Nephron (organoid): ENCODE measurements around the gene NUP210L.
"Not testable (repeated sequence)": the region's sequence is repeated elsewhere in the genome, so short reads cannot be mapped to it uniquely, and the experiment has no call there.

Experiments
- H3K27ac Mint-ChIP-seq, 3 experiments: 2 replicates each; pipeline ENCODE4 v1.8.0; 2020; ENCODE audit warnings: mixed read lengths in 3 of 3, mild to moderate bottlenecking in 2 of 3, moderate library complexity in 1 of 3
- H3K27me3 Mint-ChIP-seq: 2 replicates; pipeline ENCODE4 v1.8.0; 2021; ENCODE audit warnings: low read depth, mild to moderate bottlenecking, moderate library complexity, mixed read lengths
- H3K36me3 Mint-ChIP-seq: 2 replicates; pipeline ENCODE4 v1.8.0; 2020; ENCODE audit warnings: low read depth, mixed read lengths
- H3K4me1 Mint-ChIP-seq: 2 replicates; pipeline ENCODE4 v1.8.0; 2020; ENCODE audit warnings: mixed read lengths
- H3K4me3 Mint-ChIP-seq, 3 experiments: 2 replicates each; pipeline ENCODE4 v1.8.0; 2020; ENCODE audit warnings: mild to moderate bottlenecking in 3 of 3, mixed read lengths in 3 of 3, moderate library complexity in 2 of 3
- H3K9me3 Mint-ChIP-seq: 2 replicates; pipeline ENCODE4 v1.8.0; 2020; ENCODE audit warnings: mixed read lengths
- TF ChIP-seq, protein P1 (sequence below), 3 experiments: fragments of 200-600 bp; sonication (generic); IDR thresholded peaks; one replicate each; pipeline ENCODE4 v1.5.0; 2021; ENCODE audit warnings: antibody characterized with exemption in 3 of 3; ENCODE audit not compliant: unreplicated experiment in 3 of 3

Gene NUP210L

GRCh38 chr1:154075746-154076145 lies 79.1 kb downstream of the NUP210L start:
- peaks cover 11% of the 10 kb centered on the region for H3K9me3 Mint-ChIP-seq
- no peak overlapping the region for H3K4me3 Mint-ChIP-seq
- no peaks in the 10 kb centered on the region for H3K27me3 Mint-ChIP-seq
- TF ChIP-seq, protein P1, sequence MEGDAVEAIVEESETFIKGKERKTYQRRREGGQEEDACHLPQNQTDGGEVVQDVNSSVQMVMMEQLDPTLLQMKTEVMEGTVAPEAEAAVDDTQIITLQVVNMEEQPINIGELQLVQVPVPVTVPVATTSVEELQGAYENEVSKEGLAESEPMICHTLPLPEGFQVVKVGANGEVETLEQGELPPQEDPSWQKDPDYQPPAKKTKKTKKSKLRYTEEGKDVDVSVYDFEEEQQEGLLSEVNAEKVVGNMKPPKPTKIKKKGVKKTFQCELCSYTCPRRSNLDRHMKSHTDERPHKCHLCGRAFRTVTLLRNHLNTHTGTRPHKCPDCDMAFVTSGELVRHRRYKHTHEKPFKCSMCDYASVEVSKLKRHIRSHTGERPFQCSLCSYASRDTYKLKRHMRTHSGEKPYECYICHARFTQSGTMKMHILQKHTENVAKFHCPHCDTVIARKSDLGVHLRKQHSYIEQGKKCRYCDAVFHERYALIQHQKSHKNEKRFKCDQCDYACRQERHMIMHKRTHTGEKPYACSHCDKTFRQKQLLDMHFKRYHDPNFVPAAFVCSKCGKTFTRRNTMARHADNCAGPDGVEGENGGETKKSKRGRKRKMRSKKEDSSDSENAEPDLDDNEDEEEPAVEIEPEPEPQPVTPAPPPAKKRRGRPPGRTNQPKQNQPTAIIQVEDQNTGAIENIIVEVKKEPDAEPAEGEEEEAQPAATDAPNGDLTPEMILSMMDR (IDR thresholded peaks at IDR 0.05; ENCODE audit: unreplicated experiment in 3 of 3) = no peak
- H3K4me1 Mint-ChIP-seq = no peaks in the 10 kb centered on the region
- H3K36me3 Mint-ChIP-seq = no peaks in the 10 kb centered on the region
- H3K27ac Mint-ChIP-seq = no peak overlapping the region

DNA sequence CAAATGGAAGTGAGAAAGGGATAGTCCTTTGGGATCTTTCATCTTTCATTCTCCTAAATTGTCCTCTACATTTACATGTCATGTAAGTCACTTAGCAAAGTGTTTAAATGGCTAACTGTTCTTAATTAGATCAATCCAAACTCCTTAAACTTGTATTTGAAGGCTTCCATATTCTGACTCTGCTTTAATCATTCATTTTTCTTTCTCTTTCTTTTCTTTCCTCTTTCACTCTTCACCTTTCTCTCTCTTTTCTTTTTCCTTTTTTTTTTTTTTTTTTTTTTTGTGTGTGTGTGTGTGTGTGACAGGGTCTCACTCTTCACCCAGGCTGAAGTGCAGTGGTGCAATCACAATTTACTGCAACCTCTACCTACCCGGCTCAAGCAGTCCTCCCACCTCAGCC lies 92.6 kb downstream of the NUP210L start:
- no peak overlapping the region for H3K4me3 Mint-ChIP-seq
- TF ChIP-seq, protein P1 (IDR thresholded peaks at IDR 0.05; ENCODE audit: unreplicated experiment in 3 of 3) = no peak
- H3K4me1 Mint-ChIP-seq = no peaks in the 10 kb centered on the region
- no peaks in the 10 kb centered on the region for H3K36me3 Mint-ChIP-seq
- H3K9me3 Mint-ChIP-seq = peaks cover 3% of the 10 kb centered on the region
- H3K27ac Mint-ChIP-seq = no peak overlapping the region
- peaks cover 8% of the 10 kb centered on the region for H3K27me3 Mint-ChIP-seq

- not testable (repeated sequence) for H3K4me1 Mint-ChIP-seq, H3K4me3 Mint-ChIP-seq, H3K27ac Mint-ChIP-seq, H3K36me3 Mint-ChIP-seq, H3K27me3 Mint-ChIP-seq
- peaks cover 11% of the 10 kb centered on the region for H3K9me3 Mint-ChIP-seq
These were observed 107.4 kb downstream of the NUP210L start for GRCh38 chr1:154047436-154047835.

GRCh38 chr1:154033697-154034096 lies 121.2 kb downstream of the NUP210L start:
- H3K36me3 Mint-ChIP-seq, H3K27ac Mint-ChIP-seq, H3K4me3 Mint-ChIP-seq, H3K4me1 Mint-ChIP-seq, H3K27me3 Mint-ChIP-seq: not testable (repeated sequence)
- H3K9me3 Mint-ChIP-seq = peaks cover 10% of the 10 kb centered on the region

GRCh38 chr1:154019940-154020339 lies 134.9 kb downstream of the NUP210L start:
- TF ChIP-seq, protein P1 (IDR thresholded peaks at IDR 0.05; ENCODE audit: unreplicated experiment in 3 of 3) = no peak
- Mint-ChIP-seq H3K36me3 (no peaks in the 10 kb centered on the region), H3K9me3 (no peaks in the 10 kb centered on the region), H3K27ac (no peak overlapping the region), H3K4me3 (no peak overlapping the region), H3K4me1 (peaks cover 9% of the 10 kb centered on the region), H3K27me3 (peaks cover 4% of the 10 kb centered on the region)

DNA sequence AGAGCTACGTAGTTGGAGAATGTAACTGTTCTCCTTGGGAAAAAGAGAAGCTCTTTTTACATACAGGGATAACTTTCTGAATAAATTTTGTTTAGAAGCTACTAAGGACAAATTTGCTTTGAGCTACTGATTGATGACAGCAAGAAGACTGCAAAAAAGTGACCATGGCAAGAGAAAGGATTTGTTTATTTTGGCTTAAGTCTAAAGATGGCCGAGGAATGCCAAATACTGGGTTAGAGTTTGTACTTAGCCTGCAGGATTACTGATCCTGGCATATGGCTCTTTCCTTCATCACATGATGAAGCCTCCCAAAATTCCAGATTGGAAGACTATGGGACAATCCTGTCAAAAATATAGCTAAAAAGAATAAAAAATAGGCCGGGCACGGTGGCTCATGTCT lies 135.6 kb downstream of the NUP210L start:
- H3K9me3 Mint-ChIP-seq = no peaks in the 10 kb centered on the region
- H3K27me3 Mint-ChIP-seq = no peaks in the 10 kb centered on the region
- TF ChIP-seq, protein P1 (IDR thresholded peaks at IDR 0.05; ENCODE audit: unreplicated experiment in 3 of 3) = no peak
- peaks cover 9% of the 10 kb centered on the region for H3K4me1 Mint-ChIP-seq
- H3K4me3 Mint-ChIP-seq = no peak overlapping the region
- H3K27ac Mint-ChIP-seq = peak overlapping the region in 1 of 3 experiments; percentile 32
- H3K36me3 Mint-ChIP-seq = no peaks in the 10 kb centered on the region

GRCh38 chr1:154014154-154014907 lies 140.5 kb downstream of the NUP210L start:
- TF ChIP-seq, protein P1 (IDR thresholded peaks at IDR 0.05; ENCODE audit: unreplicated experiment in 3 of 3) = no peak
- Mint-ChIP-seq H3K36me3 (no peaks in the 10 kb centered on the region), H3K9me3 (no peaks in the 10 kb centered on the region), H3K4me1 (peaks cover 9% of the 10 kb centered on the region), H3K4me3 (no peak overlapping the region), H3K27ac (no peak overlapping the region), H3K27me3 (no peaks in the 10 kb centered on the region)

- not testable (repeated sequence) for H3K4me1 Mint-ChIP-seq, H3K4me3 Mint-ChIP-seq, H3K36me3 Mint-ChIP-seq, H3K9me3 Mint-ChIP-seq, H3K27ac Mint-ChIP-seq, H3K27me3 Mint-ChIP-seq
These were observed 142.3 kb downstream of the NUP210L start for GRCh38 chr1:154012543-154012942.
